Ureter (tissue), 1 donor: ENCODE data around the gene FOXM1. TPM values are rescaled to one million over a fixed set of nuclear protein-coding genes. Genes with fewer than 3 reads are reported as not detected.
A peak's percentile ranks its signal among the peaks of the same experiment; 100 is the strongest.

Experiments
- DNase-seq: peaks from one replicate; pipeline ENCODE4 v3.0.0-alpha.2; 2020; ENCODE audit warnings: low spot score
- total RNA-seq: library from RNA; stranded (reverse); gene quantifications from one replicate; pipeline ENCODE4 v1.2.4, GENCODE V29; 2023
- donor health status: DM: yes; HTN: yes; CAD: no.

FOXM1 gene
- total RNA-seq, 1 donor from 2014 or later: 1.3 TPM

- no peak for DNase-seq
Measured at GRCh38 chr12:2842948-2843347, 34.0 kb downstream of the FOXM1 start.

DNA sequence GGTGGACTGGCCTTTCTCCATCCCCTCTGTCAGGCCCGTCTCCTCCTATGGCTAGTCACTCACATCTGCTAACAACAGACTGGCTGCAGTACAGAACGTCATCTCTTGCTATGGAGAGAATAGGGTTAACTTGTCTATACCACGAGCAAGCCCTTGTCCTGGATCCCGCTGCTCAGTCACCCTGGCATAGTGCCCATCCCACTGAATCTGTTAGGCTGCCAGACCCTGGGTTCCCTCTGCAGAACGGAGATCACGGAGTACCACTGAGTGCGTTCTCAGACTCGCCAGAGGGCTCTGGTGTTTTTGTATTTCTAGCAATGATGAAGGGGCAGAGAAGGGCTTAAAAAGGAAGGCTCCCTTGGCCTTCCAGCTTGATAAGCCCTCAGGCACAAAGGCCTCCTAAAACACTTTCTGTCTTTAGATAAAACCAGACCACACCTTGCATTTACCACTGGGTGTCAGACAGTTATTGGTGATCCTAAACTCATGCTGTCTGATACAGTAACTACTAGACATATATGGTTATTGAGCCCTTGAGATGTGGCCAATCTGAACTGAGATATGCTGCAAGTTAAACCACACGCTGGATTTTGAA lies 35.8 kb downstream of the FOXM1 start:
- no peak for DNase-seq

GRCh38 chr12:2836574-2836973 lies 40.4 kb downstream of the FOXM1 start:
- DNase-seq: no peak

GRCh38 chr12:2835691-2836403 lies 41.1 kb downstream of the FOXM1 start:
- no peak for DNase-seq

GRCh38 chr12:2834581-2835491 lies 42.1 kb downstream of the FOXM1 start, which contains the start of gene NRIP2:
TSS of gene NRIP2 (minus strand) at chr12:2835035. CDS start at chr12:2834983, 52 bp downstream.
- DNase-seq: no peak

DNA sequence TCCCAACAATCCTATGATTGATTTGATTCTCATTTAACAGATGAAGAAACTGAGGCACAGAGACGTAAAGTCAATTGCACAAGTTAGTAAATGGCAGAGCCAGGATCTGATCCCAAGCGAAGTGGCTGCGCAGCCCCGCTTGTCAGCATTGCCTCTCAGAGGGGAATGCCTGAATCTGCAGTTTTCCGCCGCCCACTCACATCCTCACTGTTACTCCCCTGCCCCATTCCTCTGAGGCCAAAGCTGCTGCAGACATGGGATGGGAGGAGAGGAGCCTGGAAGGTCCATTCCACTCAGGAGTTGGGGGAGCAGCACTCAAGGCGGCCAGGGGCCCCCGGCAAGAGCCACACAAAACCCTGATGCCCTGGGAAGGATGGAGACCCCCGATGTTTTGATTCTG lies 43.2 kb downstream of the FOXM1 start:
- DNase-seq: no peak

DNA sequence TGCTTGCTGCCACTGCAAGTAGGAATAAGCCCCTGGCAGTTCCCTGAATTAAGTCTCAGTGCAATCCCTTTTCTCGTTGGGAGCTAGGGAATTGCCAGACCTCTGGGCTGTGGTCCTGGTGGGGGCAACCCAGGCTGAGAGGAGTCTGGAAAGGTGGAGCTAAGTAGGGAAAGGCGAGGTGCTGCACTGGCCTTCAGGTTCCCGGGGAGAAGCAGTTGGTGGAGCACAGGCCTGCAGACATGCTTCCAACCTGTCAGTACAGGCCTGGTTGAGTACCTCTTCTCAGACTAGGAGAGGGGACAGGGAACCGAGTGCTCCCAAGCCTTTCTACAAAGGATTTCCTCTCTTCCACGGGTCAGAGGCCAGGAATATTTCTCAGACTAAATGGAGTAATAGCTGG lies 43.6 kb downstream of the FOXM1 start:
- DNase-seq: no peak

DNA sequence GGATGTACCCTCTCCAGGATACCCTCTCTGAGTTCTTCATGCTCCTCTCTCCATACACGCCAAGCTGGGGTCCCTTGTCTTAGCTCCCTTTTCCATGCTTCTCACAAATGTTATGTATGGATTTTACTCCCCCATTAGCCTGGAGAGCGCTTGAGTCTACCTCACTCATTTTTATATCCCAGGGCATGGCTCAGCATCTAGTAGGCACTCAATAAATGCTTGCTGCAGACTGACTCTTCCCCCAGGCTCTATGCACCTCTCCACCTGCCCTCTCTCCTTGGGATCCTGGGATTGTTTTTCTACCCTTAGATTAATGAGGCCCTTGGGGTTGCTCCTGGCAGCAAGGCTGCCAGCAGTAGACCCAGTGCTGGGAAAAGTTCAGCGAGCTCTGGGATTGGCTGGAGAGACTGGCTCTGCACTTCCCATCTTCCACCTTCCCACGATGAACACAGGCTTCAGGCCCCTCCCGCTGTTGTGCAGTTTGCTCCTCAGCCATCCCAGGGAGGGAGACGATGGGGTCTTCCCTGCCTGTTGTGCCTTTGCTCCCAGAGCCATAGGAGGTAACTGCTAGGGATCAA lies 44.3 kb downstream of the FOXM1 start:
- DNase-seq: no peak

- DNase-seq: no peak
Measured at GRCh38 chr12:2829275-2829674, 47.7 kb downstream of the FOXM1 start.

- no peak for DNase-seq
Measured at GRCh38 chr12:2826721-2827515, 50.1 kb downstream of the FOXM1 start.

- DNase-seq: no peak
Measured at GRCh38 chr12:2826036-2826435, 50.9 kb downstream of the FOXM1 start.

GRCh38 chr12:2825132-2825531 lies 51.8 kb downstream of the FOXM1 start:
- no peak for DNase-seq

GRCh38 chr12:2824541-2824940 lies 52.4 kb downstream of the FOXM1 start:
- no peak for DNase-seq

DNA sequence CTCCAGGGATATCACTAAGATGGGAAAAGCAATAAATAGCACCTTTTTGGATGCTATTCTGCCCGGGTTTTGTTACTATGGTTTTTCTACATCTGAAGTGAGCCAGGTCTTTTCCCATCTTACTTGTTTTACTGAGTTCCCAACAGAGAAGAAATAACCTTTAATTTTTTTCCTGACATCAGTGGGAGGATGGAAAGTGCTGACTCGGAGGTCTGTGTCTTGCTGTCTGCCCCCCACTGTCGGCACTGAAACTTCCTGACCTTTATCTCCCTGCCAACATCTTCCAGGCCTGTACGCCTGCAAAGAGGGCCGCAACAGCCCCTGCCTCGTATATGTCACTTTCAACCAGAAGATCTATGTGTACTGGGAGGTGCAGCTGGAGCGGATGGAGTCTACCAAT lies 53.5 kb downstream of the FOXM1 start:
- no peak for DNase-seq

GRCh38 chr12:2820432-2820831 lies 56.5 kb downstream of the FOXM1 start:
- DNase-seq: no peak

DNA sequence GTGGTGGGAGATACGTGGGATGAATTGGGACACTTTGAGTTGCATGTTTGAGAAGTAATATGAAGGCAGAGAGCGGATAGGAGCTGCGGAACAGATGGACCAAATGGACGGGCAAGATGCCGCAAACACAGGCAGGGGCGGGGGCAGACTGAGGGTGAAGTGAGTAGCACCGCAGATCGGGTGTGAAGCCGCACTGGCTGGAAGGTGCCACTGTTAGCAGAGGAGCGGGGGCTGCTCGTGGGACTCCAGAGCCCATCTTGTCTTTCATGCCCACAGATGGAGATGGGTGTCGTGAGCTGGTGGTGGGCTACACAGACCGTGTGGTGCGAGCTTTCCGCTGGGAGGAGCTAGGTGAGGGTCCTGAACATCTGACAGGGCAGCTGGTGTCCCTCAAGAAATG lies 57.2 kb downstream of the FOXM1 start:
- no peak for DNase-seq

DNA sequence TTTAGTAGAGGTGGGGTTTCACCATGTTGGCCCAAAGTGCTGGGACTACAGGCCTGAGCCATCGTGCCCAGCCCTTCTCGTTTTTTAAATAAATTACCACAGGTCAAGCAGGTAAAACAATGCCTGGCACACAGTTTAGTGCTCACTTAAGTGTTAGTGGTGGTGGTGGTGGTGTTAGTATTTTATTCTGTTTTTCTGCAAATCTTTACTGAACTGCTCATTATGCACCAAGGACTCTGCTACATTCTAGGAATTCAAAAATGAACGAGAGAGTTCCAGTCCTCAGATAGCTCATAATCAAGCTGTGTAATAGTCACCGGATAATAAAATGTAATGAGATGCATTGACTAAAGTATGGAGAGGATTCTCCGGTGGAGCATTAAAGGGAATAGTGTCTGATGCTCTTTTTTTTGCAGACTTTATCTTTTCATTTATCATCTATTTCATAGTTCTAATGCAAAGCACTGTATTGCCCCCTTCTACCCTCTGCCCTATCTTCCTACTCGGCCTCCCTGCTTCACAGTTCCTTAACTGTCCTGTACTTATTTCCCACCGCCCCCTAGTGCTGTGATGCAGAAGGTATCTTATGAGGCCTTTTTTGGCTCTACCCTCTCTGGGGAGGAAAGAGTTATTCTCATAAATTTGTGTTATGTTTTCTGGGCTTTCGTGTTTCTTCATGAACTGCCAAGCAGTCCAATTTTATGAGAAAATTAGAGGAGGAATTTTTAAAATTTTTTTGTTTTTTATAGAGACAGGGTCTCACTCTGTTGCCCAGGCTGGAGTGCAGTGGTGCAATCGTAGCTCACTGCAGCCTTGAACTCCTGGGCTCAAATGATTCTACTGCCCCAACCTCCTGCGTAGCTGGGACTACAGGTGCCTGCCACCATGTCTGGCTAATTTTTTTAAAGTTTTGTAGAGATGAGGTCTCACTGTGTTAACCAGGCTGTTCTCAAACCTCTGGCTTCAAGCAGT lies 63.5 kb downstream of the FOXM1 start:
- DNase-seq: no peak

DNA sequence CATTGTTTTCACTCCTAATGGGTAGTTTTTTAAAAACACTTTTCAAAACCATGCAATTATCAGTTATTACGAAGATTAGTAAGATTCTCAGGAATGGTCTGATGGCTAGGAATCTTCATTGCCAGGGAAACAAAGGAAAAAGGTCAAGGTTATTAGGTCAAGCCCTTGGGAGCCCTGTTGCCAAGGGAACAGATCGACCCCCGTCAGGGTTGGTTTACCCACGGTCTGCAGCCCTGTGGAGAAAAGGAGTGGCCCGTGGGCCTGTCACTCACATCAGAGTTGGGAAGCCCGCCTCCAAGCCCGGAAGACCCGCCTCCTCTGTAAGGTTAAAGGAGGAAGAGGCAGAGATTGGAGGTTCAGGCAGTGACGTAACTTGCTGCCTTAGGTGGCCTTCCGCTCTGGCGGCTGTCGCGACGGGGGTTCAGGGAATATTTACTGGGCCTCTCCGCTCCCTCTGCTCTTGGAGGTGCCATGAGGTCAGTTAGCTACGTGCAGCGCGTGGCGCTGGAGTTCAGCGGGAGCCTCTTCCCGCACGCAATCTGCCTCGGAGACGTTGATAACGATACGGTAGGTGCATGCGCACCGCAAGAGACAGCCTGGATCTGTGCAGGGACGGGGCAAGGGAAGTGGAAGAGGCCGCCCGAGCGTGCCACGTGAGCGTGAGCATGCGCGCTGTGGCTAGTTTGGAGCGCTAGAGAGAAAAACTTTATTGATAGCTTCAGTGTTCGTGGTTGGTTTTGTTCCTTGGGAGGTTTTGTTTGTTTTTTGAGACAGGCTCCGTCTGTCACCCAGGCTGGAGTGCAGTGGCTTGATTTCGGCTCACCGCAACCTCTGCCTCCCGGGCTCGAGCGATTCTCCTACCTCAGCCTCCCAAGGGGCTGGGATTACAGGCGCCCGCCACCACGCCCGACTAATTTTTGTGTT lies 64.4 kb downstream of the FOXM1 start, which contains the start of gene ITFG2:
ITFG2 (plus strand) TSS at position 379 of the 924 bp plus-strand sequence; CDS start at position 472, 93 bp downstream.
- DNase-seq: peak; percentile 98

DNA sequence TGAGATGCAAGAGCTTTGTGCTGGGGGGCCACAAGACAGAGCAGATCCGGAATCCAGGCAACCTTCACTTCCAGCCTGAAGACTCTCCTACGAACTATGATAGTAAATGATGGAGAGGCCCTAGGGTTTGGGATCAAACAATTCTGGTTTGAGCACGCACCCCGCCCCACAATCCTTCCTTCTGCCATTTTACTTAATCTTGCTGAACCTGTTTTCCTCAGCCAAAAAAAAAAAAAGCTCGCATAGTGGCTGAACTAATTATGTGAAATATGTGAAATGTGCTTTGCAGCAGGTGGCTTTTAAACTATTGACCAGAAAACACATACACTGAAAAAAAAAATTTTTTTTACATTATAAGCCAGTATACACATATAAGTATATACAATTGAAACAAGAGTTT lies 65.2 kb downstream of the FOXM1 start:
- no peak for DNase-seq
